ENCODE measurements around the gene EIF3D. TPM values are rescaled to one million over a fixed set of nuclear protein-coding genes. Genes with fewer than 3 reads are reported as not detected.

The EIF3D gene
- total RNA-seq, 1 donor: 336 TPM

DNA sequence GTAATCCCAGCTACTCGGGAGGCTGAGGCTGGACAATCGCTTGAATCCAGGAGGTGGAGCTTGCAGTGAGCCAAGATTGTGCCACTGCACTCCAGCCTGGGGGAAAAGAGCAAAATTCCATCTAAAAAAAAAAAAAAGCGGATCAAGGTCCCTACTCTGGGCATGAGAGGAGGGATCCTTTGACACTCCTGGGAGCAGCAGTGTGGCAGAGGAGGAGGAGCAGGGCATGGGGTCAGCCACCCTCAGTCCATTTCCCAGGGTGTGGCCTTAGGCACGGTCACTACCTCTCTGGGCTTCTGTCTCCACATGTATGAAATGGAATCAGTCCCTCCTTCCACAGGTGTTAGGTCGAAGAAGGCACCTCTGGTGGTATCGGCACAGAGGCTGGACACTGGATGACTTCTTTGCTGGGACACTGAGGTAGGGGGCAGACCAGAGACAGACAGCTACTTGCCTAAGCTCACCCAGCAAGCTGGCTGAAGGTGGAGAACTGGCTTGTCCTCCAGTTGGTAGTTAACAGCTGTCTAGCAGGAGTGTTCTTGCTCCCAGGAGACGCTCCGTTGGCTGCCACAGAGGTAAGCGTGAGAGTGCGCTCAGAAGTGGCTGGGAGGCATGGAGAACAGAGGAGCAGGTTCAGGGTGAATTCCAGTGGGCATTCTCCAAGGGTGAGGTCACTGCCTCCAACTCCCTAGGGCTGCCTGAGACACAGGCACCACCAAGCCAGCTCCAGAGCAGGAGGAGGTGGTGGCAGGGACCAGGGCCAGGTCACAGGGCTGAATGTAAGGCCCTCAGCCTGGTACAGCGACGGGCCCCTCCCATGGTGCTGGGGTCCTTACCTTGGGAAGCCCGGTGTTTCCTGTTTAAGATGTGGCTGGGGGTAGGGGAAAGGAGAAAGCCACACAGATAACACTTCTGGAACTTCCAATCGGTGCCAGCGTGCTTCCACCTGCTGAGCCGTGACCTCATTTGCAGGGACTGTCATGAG lies 67.0 kb downstream of the EIF3D start:
- TF ChIP-seq, protein P1, sequence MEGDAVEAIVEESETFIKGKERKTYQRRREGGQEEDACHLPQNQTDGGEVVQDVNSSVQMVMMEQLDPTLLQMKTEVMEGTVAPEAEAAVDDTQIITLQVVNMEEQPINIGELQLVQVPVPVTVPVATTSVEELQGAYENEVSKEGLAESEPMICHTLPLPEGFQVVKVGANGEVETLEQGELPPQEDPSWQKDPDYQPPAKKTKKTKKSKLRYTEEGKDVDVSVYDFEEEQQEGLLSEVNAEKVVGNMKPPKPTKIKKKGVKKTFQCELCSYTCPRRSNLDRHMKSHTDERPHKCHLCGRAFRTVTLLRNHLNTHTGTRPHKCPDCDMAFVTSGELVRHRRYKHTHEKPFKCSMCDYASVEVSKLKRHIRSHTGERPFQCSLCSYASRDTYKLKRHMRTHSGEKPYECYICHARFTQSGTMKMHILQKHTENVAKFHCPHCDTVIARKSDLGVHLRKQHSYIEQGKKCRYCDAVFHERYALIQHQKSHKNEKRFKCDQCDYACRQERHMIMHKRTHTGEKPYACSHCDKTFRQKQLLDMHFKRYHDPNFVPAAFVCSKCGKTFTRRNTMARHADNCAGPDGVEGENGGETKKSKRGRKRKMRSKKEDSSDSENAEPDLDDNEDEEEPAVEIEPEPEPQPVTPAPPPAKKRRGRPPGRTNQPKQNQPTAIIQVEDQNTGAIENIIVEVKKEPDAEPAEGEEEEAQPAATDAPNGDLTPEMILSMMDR (IDR thresholded peaks at IDR 0.05; ENCODE audit: insufficient read depth, low read length): no peak
- no peak overlapping the region for H3K4me3 ChIP-seq (ENCODE audit: low read depth, low read length)
- DNase-seq (ENCODE audit: low read depth): peak; percentile 88

Other genes with a start within 250 kb of the EIF3D start
- gene MYH9, start 141.2 kb downstream of the EIF3D start, total RNA-seq (ENCODE audit: low replicate concordance): 339 and 386 TPM in 2 replicates
- gene TXN2, start 47.5 kb downstream of the EIF3D start, total RNA-seq (ENCODE audit: low replicate concordance): 38.8 and 74.6 TPM in 2 replicates
- 27.8 and 28.1 TPM in 2 replicates for gene FOXRED2, start 22.1 kb downstream of the EIF3D start, total RNA-seq (ENCODE audit: low replicate concordance)
- gene CACNG2, start 174.6 kb upstream of the EIF3D start, total RNA-seq (ENCODE audit: low replicate concordance): not detected in 2 replicates
- gene IFT27, start 247.0 kb upstream of the EIF3D start, total RNA-seq (ENCODE audit: low replicate concordance): 17.6 and 29.1 TPM in 2 replicates

Measured in fibroblast of the aortic adventitia (primary cell).